Hippocampal formation (tissue), 2 donors: ENCODE data around the gene UBE2C.
"Not testable (repeated sequence)": the region's sequence is repeated elsewhere in the genome, so short reads cannot be mapped to it uniquely, and the experiment has no call there.

Experiments used
- DNase-seq, 2 donors: peaks; one replicate each; lab custom pipeline; 2025; lab: John Stamatoyannopoulos, UW

Gene UBE2C

GRCh38 chr20:45797955-45798354, 14.5 kb upstream of the UBE2C start:
- not testable (repeated sequence) for DNase-seq

- DNase-seq, result peak in 1 of 2 donors; percentile 10
Measured at GRCh38 chr20:45798935-45799642, 13.4 kb upstream of the UBE2C start.

GRCh38 chr20:45801851-45802250, 10.6 kb upstream of the UBE2C start:
- no peak for DNase-seq

- DNase-seq, result no peak
Measured at GRCh38 chr20:45810191-45810970, 2.1 kb upstream of the UBE2C start.

- DNase-seq, result no peak
Measured at GRCh38 chr20:45813006-45813340, 529 bp downstream of the UBE2C start.

GRCh38 chr20:45813489-45813888, 1.0 kb downstream of the UBE2C start:
- no peak for DNase-seq

- no peak for DNase-seq
Measured at GRCh38 chr20:45814314-45814713, 1.9 kb downstream of the UBE2C start.

GRCh38 chr20:45816951-45817350, 4.5 kb downstream of the UBE2C start:
- DNase-seq, result no peak

GRCh38 chr20:45817376-45818194, 5.1 kb downstream of the UBE2C start:
- DNase-seq, result no peak

GRCh38 chr20:45818239-45818638, 5.8 kb downstream of the UBE2C start:
- DNase-seq, result no peak

- DNase-seq, result no peak
Measured at GRCh38 chr20:45819466-45819865, 7.0 kb downstream of the UBE2C start.

- no peak for DNase-seq
Measured at GRCh38 chr20:45821947-45822346, 9.5 kb downstream of the UBE2C start.

GRCh38 chr20:45822857-45823256, 10.4 kb downstream of the UBE2C start:
- no peak for DNase-seq

- no peak for DNase-seq
Measured at GRCh38 chr20:45823949-45824835, 11.7 kb downstream of the UBE2C start.

- DNase-seq, result no peak
Measured at GRCh38 chr20:45826381-45827019, 14.1 kb downstream of the UBE2C start.

- DNase-seq, result no peak
Measured at GRCh38 chr20:45827030-45827652, 14.7 kb downstream of the UBE2C start, which contains the start of gene TNNC2. Gene TNNC2, minus strand, starts transcription at chr20:45827312. Its CDS starts 64 bp downstream, at chr20:45827248.

GRCh38 chr20:45827712-45828111, 15.3 kb downstream of the UBE2C start:
- DNase-seq, result no peak

GRCh38 chr20:45828589-45828988, 16.1 kb downstream of the UBE2C start:
- no peak for DNase-seq

GRCh38 chr20:45829673-45830106, 17.2 kb downstream of the UBE2C start:
- not testable (repeated sequence) for DNase-seq

GRCh38 chr20:45832619-45833018, 20.2 kb downstream of the UBE2C start:
- DNase-seq, result no peak
